HG03460 (cell line): ENCODE data around the gene COL21A1.

ENCODE experiments used
- ATAC-seq: cut with Tn5 transposase; IDR thresholded peaks from one replicate; pipeline ENCODE4 v1.9.1; 2021; ENCODE audit not compliant: unreplicated experiment

COL21A1 gene

GRCh38 chr6:56140090-56140489, 107.3 kb downstream of the COL21A1 start:
- no peak for ATAC-seq

GRCh38 chr6:56115715-56116114, 131.7 kb downstream of the COL21A1 start:
- ATAC-seq: no peak

GRCh38 chr6:56109149-56109548, 138.2 kb downstream of the COL21A1 start:
- ATAC-seq: no peak

- ATAC-seq: no peak
Measured at GRCh38 chr6:56106231-56106630, 141.1 kb downstream of the COL21A1 start.

GRCh38 chr6:56104591-56104990, 142.8 kb downstream of the COL21A1 start:
- ATAC-seq: no peak

GRCh38 chr6:56102216-56102615, 145.2 kb downstream of the COL21A1 start:
- ATAC-seq: no peak

GRCh38 chr6:56101141-56101553, 146.2 kb downstream of the COL21A1 start:
- no peak for ATAC-seq

- no peak for ATAC-seq
Measured at GRCh38 chr6:56096946-56097621, 150.3 kb downstream of the COL21A1 start.

GRCh38 chr6:56096541-56096940, 150.8 kb downstream of the COL21A1 start:
- no peak for ATAC-seq

- no peak for ATAC-seq
Measured at GRCh38 chr6:56093776-56094175, 153.6 kb downstream of the COL21A1 start.

- no peak for ATAC-seq
Measured at GRCh38 chr6:56091159-56091869, 156.1 kb downstream of the COL21A1 start.

GRCh38 chr6:56088641-56089040, 158.7 kb downstream of the COL21A1 start:
- no peak for ATAC-seq

GRCh38 chr6:56087421-56087820, 160.0 kb downstream of the COL21A1 start:
- ATAC-seq: no peak

- no peak for ATAC-seq
Measured at GRCh38 chr6:56079751-56080540, 167.4 kb downstream of the COL21A1 start.

- no peak for ATAC-seq
Measured at GRCh38 chr6:56076033-56076432, 171.3 kb downstream of the COL21A1 start.

- ATAC-seq: no peak
Measured at GRCh38 chr6:56073761-56074160, 173.6 kb downstream of the COL21A1 start.

- ATAC-seq: no peak
Measured at GRCh38 chr6:56073315-56073714, 174.1 kb downstream of the COL21A1 start.

- no peak for ATAC-seq
Measured at GRCh38 chr6:56072856-56073255, 174.5 kb downstream of the COL21A1 start.

GRCh38 chr6:56065408-56065807, 182.0 kb downstream of the COL21A1 start:
- ATAC-seq: no peak

GRCh38 chr6:56062836-56063235, 184.5 kb downstream of the COL21A1 start:
- no peak for ATAC-seq

- ATAC-seq: no peak
Measured at GRCh38 chr6:56058636-56059035, 188.7 kb downstream of the COL21A1 start.
